Measurements from ENCODE around the gene ABCA7. TPM values are rescaled to one million over a fixed set of nuclear protein-coding genes. Genes with fewer than 3 reads are reported as not detected.
"Not testable (repeated sequence)": the region's sequence is repeated elsewhere in the genome, so short reads cannot be mapped to it uniquely, and the experiment has no call there.

Gene ABCA7
- polyA plus RNA-seq, 1 donor from 2014 or later, result 51.8 TPM

GRCh38 chr19:1113030-1113985, 73.4 kb downstream of the ABCA7 start:
- no peak overlapping the region for H2AFZ ChIP-seq (ENCODE audit: low read depth, low read length)
- H3K9me3 ChIP-seq (ENCODE audit: low read length), result no peaks in the 10 kb centered on the region
- no peak overlapping the region for H3K4me2 ChIP-seq (ENCODE audit: low read length)
- no peak overlapping the region for H3K27ac ChIP-seq (ENCODE audit: low read length)
- no peaks in the 10 kb centered on the region for H3K79me2 ChIP-seq (replicated peaks; ENCODE audit: insufficient read depth, low read length)
- no peaks in the 10 kb centered on the region for H3F3A ChIP-seq (ENCODE audit: insufficient read depth, low read length, poor library complexity, severe bottlenecking)
- H4K20me1 ChIP-seq (ENCODE audit: insufficient read depth), result no peaks in the 10 kb centered on the region
- H3K4me3 ChIP-seq (ENCODE audit: low read length), result no peak overlapping the region
- H3K9ac ChIP-seq (ENCODE audit: low read length), result no peak overlapping the region
- no peaks in the 10 kb centered on the region for H3K27me3 ChIP-seq (ENCODE audit: insufficient read depth, low read depth, low read length)
- H3K36me3 ChIP-seq (ENCODE audit: insufficient read depth, low read length), result no peaks in the 10 kb centered on the region
- TF ChIP-seq EP300 (conservative IDR thresholded peaks at IDR 0.05; ENCODE audit: poor library complexity, severe bottlenecking), result no peak
- TF ChIP-seq CTCF (IDR thresholded peaks at IDR 0.05; ENCODE audit: poor library complexity, severe bottlenecking), result peak; percentile 41
- TF ChIP-seq EZH2 (IDR thresholded peaks at IDR 0.05; ENCODE audit: borderline replicate concordance, insufficient read depth, low read length, poor library complexity, severe bottlenecking), result no peak
- H3K9me2 ChIP-seq (ENCODE audit: insufficient read depth, low read length), result no peaks in the 10 kb centered on the region

- no peaks in the 10 kb centered on the region for H3K9me3 ChIP-seq (ENCODE audit: low read length)
- no peaks in the 10 kb centered on the region for H3K27me3 ChIP-seq (ENCODE audit: insufficient read depth, low read depth, low read length)
- no peaks in the 10 kb centered on the region for H3K79me2 ChIP-seq (replicated peaks; ENCODE audit: insufficient read depth, low read length)
- H2AFZ ChIP-seq (ENCODE audit: low read depth, low read length), result no peak overlapping the region
- no peaks in the 10 kb centered on the region for H3K9me2 ChIP-seq (ENCODE audit: insufficient read depth, low read length)
- no peak overlapping the region for H3K4me2 ChIP-seq (ENCODE audit: low read length)
- H3K4me3 ChIP-seq (ENCODE audit: low read length), result no peak overlapping the region
- H3K36me3 ChIP-seq (ENCODE audit: insufficient read depth, low read length), result no peaks in the 10 kb centered on the region
- H3K9ac ChIP-seq (ENCODE audit: low read length), result no peak overlapping the region
- no peak for TF ChIP-seq EZH2 (IDR thresholded peaks at IDR 0.05; ENCODE audit: borderline replicate concordance, insufficient read depth, low read length, poor library complexity, severe bottlenecking)
- TF ChIP-seq SMC3 (conservative IDR thresholded peaks at IDR 0.05; ENCODE audit: poor library complexity), result no peak
- no peak for TF ChIP-seq RAD21 (conservative IDR thresholded peaks at IDR 0.05)
- TF ChIP-seq CTCF (IDR thresholded peaks at IDR 0.05; ENCODE audit: poor library complexity, severe bottlenecking), result no peak
- no peak for TF ChIP-seq MXI1 (conservative IDR thresholded peaks at IDR 0.05; ENCODE audit: poor library complexity, severe bottlenecking)
- TF ChIP-seq REST (IDR thresholded peaks at IDR 0.05; ENCODE audit: borderline replicate concordance), result no peak
- no peak for TF ChIP-seq TAF1 (IDR thresholded peaks at IDR 0.05; ENCODE audit: low read depth)
- no peak for TF ChIP-seq POLR2AphosphoS5 (IDR thresholded peaks at IDR 0.05)
- TF ChIP-seq EP300 (conservative IDR thresholded peaks at IDR 0.05; ENCODE audit: poor library complexity, severe bottlenecking), result no peak
- H3K27ac ChIP-seq (ENCODE audit: low read length), result no peak overlapping the region
- no peaks in the 10 kb centered on the region for H3F3A ChIP-seq (ENCODE audit: insufficient read depth, low read length, poor library complexity, severe bottlenecking)
- H4K20me1 ChIP-seq (ENCODE audit: insufficient read depth), result no peaks in the 10 kb centered on the region
These were observed 74.1 kb downstream of the ABCA7 start for GRCh38 chr19:1113986-1114483.

- not testable (repeated sequence) for H3K27me3 ChIP-seq (ENCODE audit: insufficient read depth, low read depth, low read length); H3K4me2 ChIP-seq (ENCODE audit: low read length); H3K36me3 ChIP-seq (ENCODE audit: insufficient read depth, low read length); H3K9me3 ChIP-seq (ENCODE audit: low read length); H2AFZ ChIP-seq (ENCODE audit: low read depth, low read length); H3K9me2 ChIP-seq (ENCODE audit: insufficient read depth, low read length); H4K20me1 ChIP-seq (ENCODE audit: insufficient read depth); H3K4me3 ChIP-seq (ENCODE audit: low read length); H3K27ac ChIP-seq (ENCODE audit: low read length); H3F3A ChIP-seq (ENCODE audit: insufficient read depth, low read length, poor library complexity, severe bottlenecking); H3K9ac ChIP-seq (ENCODE audit: low read length); H3K79me2 ChIP-seq (replicated peaks; ENCODE audit: insufficient read depth, low read length)
These were observed 74.8 kb downstream of the ABCA7 start for GRCh38 chr19:1114728-1115127.
